ENCODE results near the gene TBATA. TPM values are rescaled to one million over a fixed set of nuclear protein-coding genes. Genes with fewer than 3 reads are reported as not detected.

The TBATA gene
- total and polyA plus RNA-seq, 2 of the 8 experiments (the other 6 are each of a cell fraction or from before 2014, with no cell fraction given), result not detected

DNA sequence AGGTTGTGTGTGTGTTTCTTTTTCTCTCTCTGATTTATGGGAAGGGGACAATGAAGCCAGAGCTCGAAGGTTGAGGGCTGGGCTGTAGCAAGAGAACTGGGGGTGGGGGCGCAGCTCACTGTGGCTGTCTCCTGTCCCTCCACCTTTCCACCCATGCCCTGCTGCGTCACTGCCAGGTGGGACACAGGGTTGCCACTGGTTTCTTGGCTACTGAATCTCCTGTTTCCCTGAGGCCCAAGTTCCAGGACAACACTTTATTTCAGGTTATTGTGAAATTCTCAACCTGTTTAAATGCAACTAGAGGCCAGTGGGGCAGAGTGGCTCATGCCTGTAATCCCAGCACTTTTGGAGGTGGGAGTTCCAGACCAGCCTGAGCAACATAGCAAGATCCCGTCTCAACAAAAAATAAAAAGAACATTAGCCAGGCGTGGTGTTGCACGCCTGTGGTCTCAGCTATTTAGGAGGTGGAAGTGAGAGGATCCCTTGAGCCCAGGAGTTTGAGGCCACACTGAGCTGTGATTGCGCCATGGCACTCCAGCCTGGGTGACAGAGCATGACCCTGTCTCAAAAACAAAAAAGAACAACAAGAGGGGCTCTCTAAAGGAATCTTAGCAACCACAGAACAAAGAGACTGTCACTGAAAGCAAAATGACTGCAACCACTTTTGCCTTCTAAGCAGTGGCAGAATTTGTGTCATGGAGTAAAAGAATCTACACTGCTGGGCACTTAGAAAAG lies 22.6 kb downstream of the TBATA start (continued):
- TF ChIP-seq BACH1 (IDR thresholded peaks at IDR 0.05; ENCODE audit: low read length), result no peak
- TF ChIP-seq NRF1 (IDR thresholded peaks at IDR 0.05; ENCODE audit: low read depth, low read length), result no peak
- TF ChIP-seq, protein P1, sequence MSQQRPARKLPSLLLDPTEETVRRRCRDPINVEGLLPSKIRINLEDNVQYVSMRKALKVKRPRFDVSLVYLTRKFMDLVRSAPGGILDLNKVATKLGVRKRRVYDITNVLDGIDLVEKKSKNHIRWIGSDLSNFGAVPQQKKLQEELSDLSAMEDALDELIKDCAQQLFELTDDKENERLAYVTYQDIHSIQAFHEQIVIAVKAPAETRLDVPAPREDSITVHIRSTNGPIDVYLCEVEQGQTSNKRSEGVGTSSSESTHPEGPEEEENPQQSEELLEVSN (IDR thresholded peaks at IDR 0.05), result no peak
- no peak for TF ChIP-seq MAFK (IDR thresholded peaks at IDR 0.05; ENCODE audit: low read depth, low read length)
- no peak for TF ChIP-seq BCL11A (IDR thresholded peaks at IDR 0.05; ENCODE audit: low read depth in 2 of 2, low read length in 2 of 2)
- TF ChIP-seq KDM5A (IDR thresholded peaks at IDR 0.05; ENCODE audit: low read length), result no peak
- TF ChIP-seq, protein P2, sequence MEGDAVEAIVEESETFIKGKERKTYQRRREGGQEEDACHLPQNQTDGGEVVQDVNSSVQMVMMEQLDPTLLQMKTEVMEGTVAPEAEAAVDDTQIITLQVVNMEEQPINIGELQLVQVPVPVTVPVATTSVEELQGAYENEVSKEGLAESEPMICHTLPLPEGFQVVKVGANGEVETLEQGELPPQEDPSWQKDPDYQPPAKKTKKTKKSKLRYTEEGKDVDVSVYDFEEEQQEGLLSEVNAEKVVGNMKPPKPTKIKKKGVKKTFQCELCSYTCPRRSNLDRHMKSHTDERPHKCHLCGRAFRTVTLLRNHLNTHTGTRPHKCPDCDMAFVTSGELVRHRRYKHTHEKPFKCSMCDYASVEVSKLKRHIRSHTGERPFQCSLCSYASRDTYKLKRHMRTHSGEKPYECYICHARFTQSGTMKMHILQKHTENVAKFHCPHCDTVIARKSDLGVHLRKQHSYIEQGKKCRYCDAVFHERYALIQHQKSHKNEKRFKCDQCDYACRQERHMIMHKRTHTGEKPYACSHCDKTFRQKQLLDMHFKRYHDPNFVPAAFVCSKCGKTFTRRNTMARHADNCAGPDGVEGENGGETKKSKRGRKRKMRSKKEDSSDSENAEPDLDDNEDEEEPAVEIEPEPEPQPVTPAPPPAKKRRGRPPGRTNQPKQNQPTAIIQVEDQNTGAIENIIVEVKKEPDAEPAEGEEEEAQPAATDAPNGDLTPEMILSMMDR (IDR thresholded peaks at IDR 0.05; ENCODE audit: control extremely low read depth in 1 of 3, insufficient read depth in 1 of 3, low read depth in 1 of 3, low read length in 3 of 3), result no peak
- TF ChIP-seq CBX8 (IDR thresholded peaks at IDR 0.05; ENCODE audit: borderline replicate concordance, low read depth, low read length), result no peak

Data from H1 (cell line).